CD14-positive monocyte (primary cell): Measurements from ENCODE around the gene CHRNA9. TPM values are rescaled to one million over a fixed set of nuclear protein-coding genes. Genes with fewer than 3 reads are reported as not detected.
"Not testable (repeated sequence)": the region's sequence is repeated elsewhere in the genome, so short reads cannot be mapped to it uniquely, and the experiment has no call there.

Experiments
- DNase-seq, 3 donors: peaks; one replicate each; pipeline ENCODE4 v3.0.0-alpha.2; 2011 to 2022
- H2AFZ ChIP-seq: 2 replicates; pipeline ENCODE4 v1.6.0; 2012; ENCODE audit warnings: mild to moderate bottlenecking, low read depth, low read length, inconsistent platforms; ENCODE audit not compliant: insufficient read depth, poor library complexity, severe bottlenecking
- H3K27ac ChIP-seq, 2 donors: 1 replicate in 1 of 2; 2 replicates in 1 of 2; pipeline ENCODE4 v1.5.1; 2012 to 2013; ENCODE audit warnings: low read length in 2 of 2, control low read depth in 1 of 2, inconsistent platforms in 1 of 2, low read depth in 1 of 2, mild to moderate bottlenecking in 1 of 2
- H3K27me3 ChIP-seq, 2 donors: one replicate each; pipeline versions ENCODE4 v1.6.0 to v1.6.1; 2011 to 2013; ENCODE audit warnings: low read length in 2 of 2; ENCODE audit not compliant: control insufficient read depth in 2 of 2, insufficient read depth in 2 of 2
- H3K36me3 ChIP-seq, 2 donors: replicated peaks in 1 of 2; 1 replicate in 1 of 2; 2 replicates in 1 of 2; pipeline versions ENCODE4 v1.5.1 to v1.6.1; 2012 to 2013; ENCODE audit warnings: low read length in 2 of 2, control low read depth in 1 of 2, inconsistent platforms in 1 of 2, mild to moderate bottlenecking in 1 of 2; ENCODE audit not compliant: insufficient read depth in 2 of 2, control insufficient read depth in 1 of 2
- H3K4me1 ChIP-seq, 2 donors: 1 replicate in 1 of 2; 2 replicates in 1 of 2; pipeline versions ENCODE4 v1.5.1 to v1.6.1; 2012 to 2013; ENCODE audit warnings: low read length in 2 of 2, control low read depth in 1 of 2, inconsistent platforms in 1 of 2, mild to moderate bottlenecking in 1 of 2, moderate library complexity in 1 of 2; ENCODE audit not compliant: insufficient read depth in 2 of 2, control insufficient read depth in 1 of 2
- H3K4me2 ChIP-seq: replicated peaks from 2 replicates; pipeline ENCODE3; 2012; ENCODE audit warnings: low read length, moderate library complexity, mild to moderate bottlenecking; ENCODE audit not compliant: poor library complexity, severe bottlenecking; ENCODE audit errors: extremely low read depth
- H3K4me3 ChIP-seq, 3 experiments: fragments of 200-600 bp in 1 of 3; sonication (generic) in 1 of 3; replicated peaks in 1 of 3; 1 replicate in 2 of 3; 2 replicates in 1 of 3; pipeline ENCODE4 v1.5.1; 2011 to 2013; ENCODE audit warnings: low read length in 3 of 3, mild to moderate bottlenecking in 3 of 3, control low read depth in 2 of 3, low read depth in 2 of 3, inconsistent platforms in 1 of 3, moderate library complexity in 1 of 3
- H3K79me2 ChIP-seq: 2 replicates; pipeline ENCODE4 v1.6.0; 2012; ENCODE audit warnings: mild to moderate bottlenecking, control low read depth, inconsistent platforms, low read length, moderate library complexity; ENCODE audit not compliant: insufficient read depth
- H3K9ac ChIP-seq: 2 replicates; pipeline ENCODE4 v1.6.0; 2017; ENCODE audit warnings: low read length, mild to moderate bottlenecking; ENCODE audit not compliant: insufficient read depth, poor library complexity, severe bottlenecking
- H3K9me3 ChIP-seq, 2 donors: replicated peaks in 1 of 2; 1 replicate in 1 of 2; 2 replicates in 1 of 2; pipeline versions ENCODE4 v1.5.1 to v1.6.1; 2012 to 2013; ENCODE audit warnings: low read length in 2 of 2, control low read depth in 1 of 2; ENCODE audit not compliant: control insufficient read depth in 1 of 2, insufficient read depth in 1 of 2
- H4K20me1 ChIP-seq: 2 replicates; pipeline ENCODE4 v1.6.0; 2012; ENCODE audit warnings: mild to moderate bottlenecking, low read length, control low read depth, moderate library complexity; ENCODE audit not compliant: insufficient read depth
- H3K27ac Mint-ChIP-seq, 7 donors: one replicate each; pipeline ENCODE4 v1.8.0; 2020; ENCODE audit warnings: mild to moderate bottlenecking in 7 of 7, mixed read lengths in 7 of 7, moderate library complexity in 6 of 7, inconsistent platforms in 2 of 7
- H3K27me3 Mint-ChIP-seq, 3 donors: one replicate each; pipeline ENCODE4 v1.8.0; 2021 to 2022; ENCODE audit warnings: low read depth in 3 of 3, mild to moderate bottlenecking in 3 of 3, mixed read lengths in 3 of 3, moderate library complexity in 3 of 3, inconsistent platforms in 1 of 3
- H3K36me3 Mint-ChIP-seq, 2 donors: one replicate each; pipeline ENCODE4 v1.8.0; 2020; ENCODE audit warnings: mixed read lengths in 2 of 2, inconsistent platforms in 1 of 2, mild to moderate bottlenecking in 1 of 2
- H3K4me1 Mint-ChIP-seq: one replicate; pipeline ENCODE4 v1.8.0; 2020; ENCODE audit warnings: mild to moderate bottlenecking, mixed read lengths
- H3K4me3 Mint-ChIP-seq, 2 donors: one replicate each; pipeline ENCODE4 v1.8.0; 2020; ENCODE audit warnings: mild to moderate bottlenecking in 2 of 2, mixed read lengths in 2 of 2, moderate library complexity in 1 of 2
- H3K9me3 Mint-ChIP-seq, 7 donors: one replicate each; pipeline ENCODE4 v1.8.0; 2020 to 2022; ENCODE audit warnings: mixed read lengths in 7 of 7, mild to moderate bottlenecking in 6 of 7, moderate library complexity in 6 of 7, inconsistent platforms in 2 of 7
- WGBS: methylation state at CpG from one replicate; pipeline ENCODE4 v1.1.5; 2013; ENCODE audit warnings: missing lambda C conversion rate; ENCODE audit not compliant: insufficient coverage; 5-methylcytosine and 5-hydroxymethylcytosine counted together
- intact Hi-C, 2 donors: fragments of 100-400 bp; cut with micrococcal nuclease; formaldehyde crosslinking; loops; one replicate each; pipeline versions ENCODE4 v1.15.0 to v1.15.1; 2023
- polyA plus RNA-seq, 3 donors: library from polyadenylated mRNA; depleted of rRNA in 1 of 3; unstranded in 2 of 3; stranded (reverse) in 1 of 3; fragments of 300-500 nt in 2 of 3; fragments of >200 nt in 1 of 3; fragmentation: Illumina TruSeq in 2 of 3; gene quantifications; 1 replicate in 2 of 3; 2 replicates in 1 of 3; pipeline ENCODE4 v1.2.3, GENCODE V29; 2012 to 2021
- TF ChIP-seq, protein P1 (sequence below): fragments of 200-600 bp; IDR thresholded peaks from one replicate; pipeline ENCODE4 v1.8.0; 2022; ENCODE audit warnings: antibody characterized with exemption, mild to moderate bottlenecking

Gene CHRNA9
- polyA plus RNA-seq, 3 donors, result not detected

DNA sequence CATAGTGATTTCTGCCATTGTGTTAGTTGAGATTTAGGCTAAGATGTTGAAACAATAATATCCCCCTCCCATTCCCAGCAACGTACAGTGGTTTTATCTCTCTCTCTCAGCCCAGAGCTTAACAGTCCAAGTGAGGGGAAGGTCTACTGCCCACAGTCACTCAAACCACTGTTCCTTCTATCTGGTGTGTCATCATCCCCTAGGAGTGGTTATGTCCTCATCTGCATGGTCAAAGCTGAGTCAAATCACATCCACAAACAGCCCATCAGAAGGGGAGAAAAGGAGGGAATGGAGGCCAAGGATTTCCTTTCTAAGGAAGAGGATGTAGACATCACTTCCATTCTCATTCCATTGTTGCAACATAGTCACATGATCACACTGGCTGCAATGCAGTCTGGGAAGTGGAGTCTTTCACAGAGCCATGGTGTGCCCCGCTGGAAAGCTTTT, 42.8 kb upstream of the CHRNA9 start:
- Histone ChIP-seq H3K4me2 (no peak overlapping the region), H3K9me3 (peaks cover 10% of the 10 kb centered on the region in 2 donors), H3K4me1 (peaks cover 39 to 50% of the 10 kb centered on the region in 2 donors), H3K36me3 (no peaks in the 10 kb centered on the region), H2AFZ (no peak overlapping the region), H3K27ac (peak overlapping the region in 1 of 2 donors; percentile 21), H3K79me2 (no peaks in the 10 kb centered on the region), H3K9ac (no peak overlapping the region), H4K20me1 (no peaks in the 10 kb centered on the region), H3K4me3 (no peak overlapping the region), H3K27me3 (no peaks in the 10 kb centered on the region)
- TF ChIP-seq, protein P1, sequence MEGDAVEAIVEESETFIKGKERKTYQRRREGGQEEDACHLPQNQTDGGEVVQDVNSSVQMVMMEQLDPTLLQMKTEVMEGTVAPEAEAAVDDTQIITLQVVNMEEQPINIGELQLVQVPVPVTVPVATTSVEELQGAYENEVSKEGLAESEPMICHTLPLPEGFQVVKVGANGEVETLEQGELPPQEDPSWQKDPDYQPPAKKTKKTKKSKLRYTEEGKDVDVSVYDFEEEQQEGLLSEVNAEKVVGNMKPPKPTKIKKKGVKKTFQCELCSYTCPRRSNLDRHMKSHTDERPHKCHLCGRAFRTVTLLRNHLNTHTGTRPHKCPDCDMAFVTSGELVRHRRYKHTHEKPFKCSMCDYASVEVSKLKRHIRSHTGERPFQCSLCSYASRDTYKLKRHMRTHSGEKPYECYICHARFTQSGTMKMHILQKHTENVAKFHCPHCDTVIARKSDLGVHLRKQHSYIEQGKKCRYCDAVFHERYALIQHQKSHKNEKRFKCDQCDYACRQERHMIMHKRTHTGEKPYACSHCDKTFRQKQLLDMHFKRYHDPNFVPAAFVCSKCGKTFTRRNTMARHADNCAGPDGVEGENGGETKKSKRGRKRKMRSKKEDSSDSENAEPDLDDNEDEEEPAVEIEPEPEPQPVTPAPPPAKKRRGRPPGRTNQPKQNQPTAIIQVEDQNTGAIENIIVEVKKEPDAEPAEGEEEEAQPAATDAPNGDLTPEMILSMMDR, result no peak
- H3K4me3 Mint-ChIP-seq, result no peak overlapping the region
- peak overlapping the region in 6 of 7 donors; percentile 46 to 89 (median 70) for H3K27ac Mint-ChIP-seq
- peaks cover 0 to 2% (median 2%) of the 10 kb centered on the region in 3 donors for H3K27me3 Mint-ChIP-seq
- no peaks in the 10 kb centered on the region for H3K36me3 Mint-ChIP-seq
- intact Hi-C loops, result no loop called here
- WGBS, result 80% methylated on average over 1 of the region's 2 CpGs
- H3K4me1 Mint-ChIP-seq, result peaks cover 46% of the 10 kb centered on the region
- DNase-seq, result peak; percentile 79 to 95 (median 80)
- H3K9me3 Mint-ChIP-seq, result peaks cover 0 to 6% (median under 1%) of the 10 kb centered on the region in 7 donors

DNA sequence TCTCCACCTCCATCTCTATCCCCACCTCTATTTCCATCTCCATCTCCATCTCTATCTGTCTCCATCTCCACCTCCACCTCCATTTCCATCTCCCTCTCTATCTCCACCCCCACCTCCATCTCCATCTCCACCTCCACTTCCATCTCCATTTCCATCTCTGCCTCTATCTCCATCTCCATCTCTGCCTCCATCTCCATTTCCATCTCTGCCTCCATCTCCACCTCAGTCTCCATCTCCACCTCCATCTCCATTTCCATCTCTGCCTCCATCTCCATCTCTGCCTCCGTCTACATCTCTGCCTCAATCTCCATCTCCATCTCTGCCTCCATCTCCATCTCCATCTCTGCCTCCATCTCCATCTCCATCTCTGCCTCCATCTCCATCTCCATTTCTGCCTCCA, 40.8 kb upstream of the CHRNA9 start:
- 100% methylated on average over 1 of the region's 1 CpG for WGBS
- H3K27ac ChIP-seq, result no peak overlapping the region
- no peaks in the 10 kb centered on the region for H3K36me3 ChIP-seq
- Mint-ChIP-seq H3K27ac (no peak overlapping the region), H3K4me1 (peaks cover 53% of the 10 kb centered on the region), H3K36me3 (no peaks in the 10 kb centered on the region), H3K27me3 (no peaks in the 10 kb centered on the region), H3K9me3 (peaks cover 0 to 9% (median 5%) of the 10 kb centered on the region in 7 donors), H3K4me3 (no peak overlapping the region)
- intact Hi-C loops, result no loop called here
- no peaks in the 10 kb centered on the region for H3K27me3 ChIP-seq
- peaks cover 10% of the 10 kb centered on the region in 2 donors for H3K9me3 ChIP-seq
- H3K4me2 ChIP-seq, result no peak overlapping the region
- TF ChIP-seq, protein P1, result peak; percentile 17
- peaks cover 43 to 56% of the 10 kb centered on the region in 2 donors for H3K4me1 ChIP-seq
- no peak for DNase-seq
- H3K4me3 ChIP-seq, result no peak overlapping the region
- no peaks in the 10 kb centered on the region for H4K20me1 ChIP-seq
- no peak overlapping the region for H2AFZ ChIP-seq
- no peaks in the 10 kb centered on the region for H3K79me2 ChIP-seq
- H3K9ac ChIP-seq, result no peak overlapping the region

DNA sequence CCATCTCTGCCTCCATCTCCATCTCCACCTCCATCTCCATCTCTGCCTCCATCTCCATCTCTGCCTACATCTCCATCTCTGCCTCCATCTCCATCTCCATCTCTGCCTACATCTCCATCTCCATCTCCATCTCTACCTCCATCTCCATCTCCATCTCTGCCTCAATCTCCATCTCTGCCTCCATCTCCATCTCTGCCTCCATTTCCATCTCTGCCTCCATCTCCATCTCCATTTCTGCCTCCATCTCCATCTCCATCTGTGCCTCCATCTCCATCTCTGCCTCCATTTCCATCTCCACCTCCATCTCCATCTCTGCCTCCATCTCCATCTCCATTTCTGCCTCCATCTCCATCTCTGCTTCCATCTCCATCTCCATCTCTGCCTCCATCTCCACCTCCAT, 40.1 kb upstream of the CHRNA9 start:
- H3K9ac ChIP-seq, H3K9me3 Mint-ChIP-seq, H4K20me1 ChIP-seq, H3K36me3 Mint-ChIP-seq, DNase-seq, H3K4me2 ChIP-seq, intact Hi-C loops, H3K4me3 ChIP-seq, H2AFZ ChIP-seq, H3K27ac ChIP-seq, H3K79me2 ChIP-seq, H3K27me3 Mint-ChIP-seq, H3K27me3 ChIP-seq, H3K27ac Mint-ChIP-seq, H3K4me3 Mint-ChIP-seq, H3K36me3 ChIP-seq: not testable (repeated sequence)
- peaks cover 10% of the 10 kb centered on the region in 2 donors for H3K9me3 ChIP-seq
- H3K4me1 ChIP-seq, result peaks cover 36 to 50% of the 10 kb centered on the region in 2 donors
- peaks cover 46% of the 10 kb centered on the region for H3K4me1 Mint-ChIP-seq
